GM12875 (cell line): ENCODE results near the gene SH2D4B.

ENCODE experiments used
- H3K4me3 ChIP-seq: one replicate; pipeline ENCODE4 v1.5.1; 2011; ENCODE audit warnings: low read depth, low read length, control low read depth
- CTCF ChIP-seq: IDR thresholded peaks from 2 replicates; pipeline ENCODE4 v1.5.1; 2011; ENCODE audit warnings: low read depth, mild to moderate bottlenecking, control low read depth, inconsistent platforms, low read length, moderate library complexity, borderline replicate concordance; ENCODE audit not compliant: insufficient read depth

The SH2D4B gene

GRCh38 chr10:80583685-80584084, 46.0 kb downstream of the SH2D4B start:
- no peak for TF ChIP-seq CTCF
- H3K4me3 ChIP-seq: no peak overlapping the region

GRCh38 chr10:80585812-80586211, 48.1 kb downstream of the SH2D4B start:
- TF ChIP-seq CTCF: no peak
- no peak overlapping the region for H3K4me3 ChIP-seq

- no peak for TF ChIP-seq CTCF
Observed at GRCh38 chr10:80588546-80588945, 50.8 kb downstream of the SH2D4B start.

GRCh38 chr10:80589726-80590373, 52.1 kb downstream of the SH2D4B start:
- no peak for TF ChIP-seq CTCF
- H3K4me3 ChIP-seq: no peak overlapping the region

More at GRCh38 chr10:80588546-80588945, 50.8 kb downstream of the SH2D4B start:
- H3K4me3 ChIP-seq: no peak overlapping the region

GRCh38 chr10:80590585-80591125, 53.0 kb downstream of the SH2D4B start:
- no peak for TF ChIP-seq CTCF
- no peak overlapping the region for H3K4me3 ChIP-seq

GRCh38 chr10:80596391-80597257, 58.9 kb downstream of the SH2D4B start:
- peak; percentile 84 for TF ChIP-seq CTCF

More at GRCh38 chr10:80596391-80597257, 58.9 kb downstream of the SH2D4B start:
- no peak overlapping the region for H3K4me3 ChIP-seq
